HG02623 (cell line): ENCODE data around the gene TBL2.
"Not testable (repeated sequence)": the region's sequence is repeated elsewhere in the genome, so short reads cannot be mapped to it uniquely, and the experiment has no call there.

ENCODE experiments used
- ATAC-seq: cut with Tn5 transposase; IDR thresholded peaks from one replicate; pipeline ENCODE4 v1.9.1; 2021; ENCODE audit warnings: moderate library complexity; ENCODE audit not compliant: unreplicated experiment

Gene TBL2

DNA sequence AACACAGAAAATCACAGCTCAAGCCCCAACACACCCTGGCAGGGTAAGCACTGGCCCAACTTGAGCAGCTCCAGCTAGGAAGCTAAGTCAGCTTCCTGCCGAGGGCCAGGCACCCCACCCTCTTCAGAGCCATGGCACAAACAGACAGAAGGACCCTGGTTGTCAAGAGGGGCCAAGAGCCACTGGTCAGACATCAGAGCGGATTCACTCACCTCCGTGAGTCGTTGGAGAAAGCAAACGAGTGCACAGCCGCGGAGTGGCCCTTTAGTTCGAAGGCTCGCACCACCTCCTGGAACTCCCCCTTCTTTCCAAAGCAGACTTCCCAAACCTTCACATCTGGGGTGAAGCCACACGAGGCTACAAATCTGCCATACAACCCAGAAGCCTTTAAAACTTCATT, 7.4 kb downstream of the TBL2 start:
- ATAC-seq, result no peak

DNA sequence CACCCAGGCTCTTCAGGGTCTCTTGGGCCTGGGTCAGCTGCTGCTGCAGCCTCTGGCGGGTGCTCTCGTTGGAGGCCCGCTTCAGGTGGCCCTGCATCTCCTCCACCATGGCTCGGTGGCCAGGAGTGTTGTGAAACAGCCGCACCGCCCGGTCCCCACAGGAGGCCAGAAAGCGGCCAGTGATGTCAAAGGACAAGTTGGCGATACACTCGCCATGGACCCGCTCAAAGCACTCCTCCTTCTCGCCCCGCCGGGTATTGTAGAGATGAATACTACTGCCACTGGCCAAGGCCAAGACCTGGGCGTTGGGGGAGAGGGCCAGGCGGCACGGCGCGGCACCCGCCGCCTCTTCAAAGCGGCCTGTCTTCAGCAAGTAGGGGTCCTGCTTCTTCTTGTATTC, 7.9 kb downstream of the TBL2 start:
- ATAC-seq, result no peak

DNA sequence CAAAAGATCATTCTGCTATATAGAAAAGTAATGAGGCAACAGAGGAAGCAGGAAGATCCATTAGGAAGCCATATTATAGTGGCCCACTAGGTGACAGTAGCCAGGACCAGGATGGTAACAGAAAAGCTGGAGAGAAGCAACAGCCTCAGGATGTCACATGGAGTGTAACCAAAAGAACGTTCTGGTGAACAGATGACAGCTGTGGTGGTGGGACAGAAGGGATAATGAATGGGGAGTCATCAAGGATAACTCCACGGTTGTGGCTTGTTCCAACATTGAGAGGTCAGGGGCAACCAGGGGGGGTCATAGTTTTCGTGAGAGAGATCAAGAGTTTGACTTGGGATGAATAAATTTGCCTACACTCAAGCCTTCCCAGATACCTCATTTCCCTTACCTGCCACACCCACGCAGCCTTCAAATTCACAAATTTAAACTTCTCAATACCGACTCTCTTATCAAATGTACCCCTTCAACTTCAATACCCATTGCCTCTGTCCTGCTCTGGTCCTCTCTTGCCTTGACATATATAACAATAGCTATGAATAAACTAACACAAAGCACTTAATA, 9.3 kb downstream of the TBL2 start:
- no peak for ATAC-seq

DNA sequence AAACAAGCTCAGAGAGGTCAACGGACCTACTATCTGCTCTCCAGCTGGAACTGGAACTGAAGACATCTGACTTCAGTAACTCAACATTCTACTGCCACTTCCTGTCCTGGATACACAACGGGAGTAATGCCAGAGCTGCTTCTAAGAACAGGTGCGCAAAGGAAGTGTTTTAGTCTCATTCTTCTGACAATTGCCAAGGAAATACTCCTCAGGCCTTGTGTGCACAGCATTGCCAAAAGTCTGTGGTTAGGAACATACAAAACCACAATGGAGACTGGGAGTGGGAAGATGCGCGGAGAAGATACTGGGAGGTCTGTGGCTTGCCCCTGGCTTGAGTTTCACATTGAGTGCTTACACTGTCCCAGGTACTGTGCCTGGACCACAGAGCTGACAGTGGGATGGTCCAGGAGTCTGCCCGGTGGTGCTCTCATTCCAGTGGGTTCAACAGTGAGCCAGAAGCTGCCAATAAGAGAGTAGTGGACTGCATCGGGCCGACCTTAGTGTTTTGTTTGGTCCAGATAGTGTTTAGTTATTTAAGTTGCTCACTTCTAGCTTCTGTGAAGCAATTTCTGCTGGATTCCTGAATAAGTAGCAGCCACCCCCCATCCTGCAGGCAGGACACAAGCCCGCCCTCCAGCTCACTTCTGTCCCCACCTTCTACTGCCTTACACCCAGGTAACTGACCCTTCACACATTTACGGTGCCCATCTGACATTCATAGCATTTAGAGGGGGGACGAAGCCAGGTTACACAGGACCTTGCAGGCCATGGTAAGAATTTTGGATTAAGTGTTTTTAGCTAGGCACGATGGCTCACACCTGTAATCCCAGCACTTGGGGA, 10.3 kb downstream of the TBL2 start:
- no peak for ATAC-seq

DNA sequence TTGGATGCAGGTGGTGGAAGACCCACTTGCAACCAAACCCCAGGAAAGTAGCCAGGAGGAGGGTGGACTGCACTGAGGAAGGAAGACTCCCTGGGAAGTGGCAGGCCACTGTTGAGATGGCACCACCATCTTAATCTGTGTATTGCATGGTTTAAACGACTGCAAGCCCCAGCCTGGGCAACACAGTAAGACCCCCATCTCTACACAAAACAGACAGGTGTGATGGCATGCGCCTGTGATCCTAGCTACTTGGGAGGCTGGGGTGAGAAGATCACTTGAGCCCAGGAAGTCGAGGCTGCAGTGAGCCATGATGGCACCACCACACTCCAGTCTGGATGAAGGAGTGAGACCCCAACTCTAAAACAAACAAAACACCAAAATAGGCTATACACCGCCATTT, 11.2 kb downstream of the TBL2 start:
- no peak for ATAC-seq

DNA sequence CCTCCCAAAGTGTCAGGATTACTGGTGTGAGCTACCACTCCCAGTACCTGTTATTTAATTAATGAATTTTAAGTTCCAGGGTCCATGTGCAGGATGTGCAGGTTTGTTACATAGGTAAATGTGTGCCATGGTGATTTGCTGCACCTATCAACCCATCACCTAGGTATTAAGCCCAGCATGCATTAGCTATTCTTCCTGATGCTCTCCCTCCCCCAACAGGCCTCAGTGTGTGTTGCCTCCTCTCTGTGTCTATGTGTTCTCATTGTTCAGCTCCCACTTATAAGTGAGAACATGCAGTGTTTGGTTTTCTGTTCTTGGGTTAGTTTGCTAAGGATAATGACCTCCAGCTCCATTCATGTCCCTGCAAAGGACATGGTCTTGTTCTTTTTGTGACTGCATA, 11.9 kb downstream of the TBL2 start:
- ATAC-seq, result not testable (repeated sequence)

DNA sequence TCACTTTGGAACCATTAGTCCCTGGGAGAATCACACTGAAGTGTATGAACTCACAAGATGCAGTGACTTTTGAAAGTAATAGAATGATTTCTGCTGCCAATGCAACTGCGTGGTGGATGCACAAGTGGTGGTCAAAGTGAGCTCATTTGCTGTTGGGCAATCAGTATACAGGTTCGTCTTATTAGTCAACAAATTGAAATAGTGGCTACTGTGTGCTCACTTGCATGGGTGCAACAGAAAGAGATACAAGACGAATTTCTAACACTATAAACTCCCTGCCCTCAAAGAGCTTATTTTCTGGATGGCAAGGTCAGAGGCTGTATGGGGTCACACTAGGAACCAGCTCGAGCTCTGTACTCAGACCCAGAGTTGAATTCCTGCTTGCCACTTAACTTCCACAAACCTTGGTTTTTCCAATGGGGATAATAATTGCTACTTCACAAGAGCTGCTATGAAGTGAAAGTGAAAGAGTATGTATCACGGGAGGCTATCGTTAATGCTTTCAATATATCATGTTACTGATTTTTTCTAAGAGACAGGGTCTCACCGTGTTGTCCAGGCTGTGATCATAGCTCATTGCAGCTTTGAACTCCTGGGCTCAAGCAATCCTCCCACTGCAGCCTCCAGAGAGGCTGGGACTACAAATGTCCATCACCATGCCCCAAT, 12.6 kb downstream of the TBL2 start:
- no peak for ATAC-seq

DNA sequence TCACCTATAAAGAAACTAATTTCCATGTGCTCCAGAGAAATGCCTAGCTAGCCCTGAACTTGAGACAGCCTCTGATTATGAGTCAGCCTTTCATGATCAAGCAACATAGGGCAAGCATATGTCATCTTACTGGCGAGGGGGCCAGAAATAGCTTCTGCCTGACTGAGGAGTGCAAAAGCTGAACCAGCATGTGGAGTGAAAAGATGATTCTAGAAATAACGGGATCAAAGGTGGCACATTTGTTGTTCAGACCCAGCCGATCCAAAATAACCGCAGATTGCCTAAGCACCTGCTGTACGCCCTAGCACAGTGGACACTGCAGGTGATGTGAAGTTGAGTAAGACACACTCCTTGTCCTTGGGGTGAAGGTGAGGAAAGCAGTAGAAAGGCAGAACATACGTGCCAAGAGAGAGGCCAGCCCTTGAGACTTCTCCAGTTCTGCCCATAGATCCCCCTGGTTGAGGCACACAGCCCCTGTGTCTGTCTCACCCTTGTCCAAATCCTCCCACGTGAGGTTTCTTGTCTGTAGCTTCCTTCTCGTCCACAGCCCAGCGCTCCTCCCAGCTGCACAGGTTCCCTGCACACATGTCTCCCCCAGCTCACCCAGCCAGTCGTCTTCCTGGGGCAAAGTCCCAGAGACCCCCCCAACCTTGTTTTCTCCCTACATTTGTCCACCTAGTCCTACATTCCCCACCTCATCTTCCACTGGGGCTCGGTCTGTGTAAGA, 18.1 kb downstream of the TBL2 start:
- ATAC-seq, result no peak

DNA sequence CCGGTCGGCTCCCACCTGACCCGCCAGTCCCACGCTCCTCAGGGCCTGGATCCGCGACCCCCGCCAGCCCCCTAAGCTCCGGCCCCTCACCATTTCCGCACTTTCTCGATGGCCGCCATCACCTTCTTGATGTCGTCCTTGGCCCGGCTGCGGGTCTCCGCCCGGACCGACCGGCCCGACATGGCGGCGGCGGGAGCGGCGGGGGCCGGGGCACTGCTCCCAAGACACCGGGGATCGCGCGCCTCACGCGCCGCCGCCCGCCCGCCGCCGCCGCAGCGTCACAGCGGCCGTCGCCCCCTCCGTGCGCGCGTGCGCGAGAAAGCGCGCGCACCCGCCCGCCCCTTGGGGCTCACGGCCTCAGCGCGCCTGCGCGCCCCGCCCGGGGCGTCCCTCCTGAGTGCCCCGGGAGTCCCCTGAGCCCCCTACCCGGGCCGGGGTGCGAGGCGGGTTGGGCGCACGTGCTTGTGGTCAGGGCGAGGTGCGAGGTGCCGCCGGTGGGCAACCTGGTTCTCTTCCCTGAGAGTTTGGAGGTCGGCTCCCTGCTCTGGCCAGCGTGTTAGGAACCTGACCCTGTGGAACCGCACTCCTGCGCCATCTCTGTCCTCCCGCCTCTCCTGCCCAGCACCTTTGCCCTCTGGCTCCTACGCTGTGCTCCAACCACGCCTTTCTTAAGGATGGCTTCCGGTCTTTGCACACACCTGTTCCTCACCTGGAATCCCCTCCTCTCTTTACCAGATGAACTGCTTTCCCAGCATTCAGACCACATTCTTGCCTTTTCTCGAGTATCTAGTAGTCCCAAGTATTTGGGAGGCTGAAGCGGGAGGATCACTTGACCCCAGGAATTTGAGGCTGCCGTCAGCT, 20.8 kb downstream of the TBL2 start, which contains the start of gene BCL7B:
BCL7B (minus strand) TSS at position 294 of the 861 bp plus-strand sequence; CDS start at position 182, 112 bp downstream.
- ATAC-seq, result peak; percentile 55

DNA sequence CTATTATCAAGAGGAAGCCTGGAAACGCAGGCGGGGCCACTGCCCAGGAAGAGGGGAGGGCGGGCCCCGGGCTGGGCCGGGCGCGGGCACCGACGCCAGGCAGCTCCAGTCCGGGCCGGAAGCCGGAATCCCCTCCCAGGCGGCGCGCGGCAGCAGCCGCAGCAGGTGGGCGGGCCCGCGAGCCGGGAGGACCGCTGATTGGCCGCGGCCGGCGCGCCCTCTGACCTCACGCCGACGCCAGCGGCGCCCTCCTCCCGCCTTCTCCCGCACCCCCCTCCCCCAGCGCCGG, 21.3 kb downstream of the TBL2 start:
- peak; percentile 78 for ATAC-seq

DNA sequence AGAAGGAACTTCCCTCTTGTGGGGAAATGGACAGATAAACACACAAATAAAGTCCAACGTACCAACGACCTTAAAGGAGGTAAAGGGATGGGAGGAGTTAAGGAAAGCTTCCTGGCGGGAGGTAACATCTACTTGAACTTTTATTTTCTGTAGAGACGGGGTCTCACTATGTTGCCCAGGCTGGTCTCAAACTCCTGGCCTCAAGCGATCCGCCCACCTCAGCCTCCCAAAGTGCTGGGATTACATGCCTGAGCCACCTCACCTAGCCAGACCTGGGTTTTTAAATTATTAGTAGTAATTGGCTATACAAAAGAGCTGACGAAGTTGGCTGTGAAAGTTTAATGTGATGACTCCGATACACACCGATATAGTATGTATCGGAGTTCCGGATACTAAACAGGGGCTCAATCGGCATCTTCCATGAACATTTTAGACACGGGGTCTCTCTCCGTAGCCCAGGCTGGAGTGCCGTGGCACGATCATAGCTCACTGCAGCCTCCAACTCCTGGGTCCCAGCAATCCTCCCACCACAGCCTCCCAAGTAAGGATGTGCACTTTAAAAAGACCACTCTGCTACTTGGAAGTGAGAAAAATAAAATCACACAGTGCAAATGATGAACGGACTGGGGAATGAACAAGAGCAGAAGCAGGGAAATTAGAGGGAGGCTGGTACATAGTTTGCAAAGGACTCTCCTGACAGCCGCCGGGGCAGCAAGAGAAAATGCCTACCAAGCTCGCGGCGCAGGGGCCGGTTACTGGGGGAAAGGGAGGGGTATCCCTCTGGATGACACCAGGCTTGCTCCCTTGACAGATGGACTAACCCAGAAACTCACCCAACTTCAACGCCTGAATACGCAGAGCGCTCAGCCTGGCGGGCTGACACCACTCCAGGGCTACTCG, 21.9 kb downstream of the TBL2 start:
- ATAC-seq, result no peak

DNA sequence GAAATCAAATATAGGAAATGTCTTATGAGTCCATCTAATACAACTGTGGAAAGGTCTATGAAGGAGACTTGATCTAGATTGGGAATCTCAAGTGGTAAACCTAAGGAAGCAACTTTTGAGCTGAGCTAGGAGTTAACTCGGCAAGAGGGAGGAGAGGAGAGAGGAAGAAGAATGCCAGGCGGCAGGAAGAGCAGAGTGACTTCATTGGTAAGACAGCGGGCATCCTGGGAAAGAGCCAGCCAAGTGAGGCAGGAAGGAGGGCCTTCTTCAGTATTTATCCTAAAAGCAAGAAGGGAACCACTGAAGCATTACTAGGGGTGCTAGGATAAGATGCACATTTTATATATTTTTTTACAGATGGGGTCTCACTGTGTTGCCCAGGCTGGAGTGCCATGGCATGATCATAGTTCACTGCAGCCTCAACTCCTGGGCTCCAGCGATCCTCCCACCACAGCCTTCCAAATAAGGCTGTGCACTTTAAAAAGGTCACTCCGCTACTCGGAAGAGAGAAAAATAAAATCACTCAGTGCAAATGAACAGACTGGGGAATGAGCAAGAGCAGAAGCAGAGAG, 22.9 kb downstream of the TBL2 start:
- no peak for ATAC-seq

DNA sequence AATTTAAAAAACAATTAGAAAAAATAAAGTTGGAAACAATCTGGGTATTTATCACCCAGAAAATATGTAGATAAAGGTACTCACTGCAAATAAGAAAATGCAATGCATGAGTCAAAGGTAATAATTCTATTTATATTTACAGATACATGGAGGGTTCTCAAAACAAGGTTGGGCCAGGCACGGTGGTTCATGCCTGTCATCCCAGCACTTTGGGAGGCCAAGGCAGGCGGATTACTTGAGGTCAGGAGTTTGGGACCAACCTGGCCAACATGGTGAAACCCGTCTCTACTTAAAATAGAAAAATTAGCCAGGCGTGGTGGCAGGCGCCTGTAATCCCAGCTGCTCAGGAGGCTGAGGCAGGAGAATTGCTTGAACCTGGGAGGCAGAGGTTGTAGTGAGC, 28.3 kb downstream of the TBL2 start:
- ATAC-seq, result not testable (repeated sequence)

DNA sequence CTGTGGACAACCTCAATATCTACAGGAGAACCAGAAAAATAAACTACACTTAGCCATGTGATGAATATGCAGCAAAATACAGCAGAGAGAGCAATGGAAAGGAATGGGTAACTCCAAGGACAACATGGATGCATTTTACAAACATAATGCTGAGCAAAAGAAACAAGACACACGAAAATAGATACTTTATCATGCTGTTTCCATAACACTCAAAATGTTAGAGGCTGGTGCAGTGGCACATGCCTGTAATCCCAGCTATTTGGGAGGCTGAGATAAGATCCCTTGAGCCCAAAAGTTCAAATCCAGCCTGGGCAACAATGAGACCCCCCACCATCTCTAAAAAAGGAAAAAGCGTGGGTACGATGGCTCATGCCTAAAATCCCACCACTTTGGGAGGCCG, 29.2 kb downstream of the TBL2 start:
- no peak for ATAC-seq

DNA sequence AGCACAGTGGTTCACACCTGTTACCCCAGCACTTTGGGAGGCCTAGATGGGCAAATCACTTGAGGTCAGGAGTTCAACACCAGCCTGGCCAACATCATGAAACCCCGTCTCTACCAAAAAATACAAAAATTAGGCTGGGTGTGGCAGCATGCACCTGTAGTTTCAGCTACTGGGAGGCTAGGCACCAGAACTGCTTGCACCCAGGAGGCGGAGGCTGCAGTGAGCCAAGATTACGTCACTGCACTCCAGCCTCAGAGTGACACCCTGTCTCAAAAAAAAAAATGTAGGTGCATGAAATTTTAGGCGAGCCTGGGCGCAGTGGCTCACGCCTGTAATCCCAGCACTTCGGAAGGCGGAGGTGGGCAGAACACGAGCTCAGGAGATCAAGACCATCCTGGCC, 30.5 kb downstream of the TBL2 start:
- no peak for ATAC-seq

DNA sequence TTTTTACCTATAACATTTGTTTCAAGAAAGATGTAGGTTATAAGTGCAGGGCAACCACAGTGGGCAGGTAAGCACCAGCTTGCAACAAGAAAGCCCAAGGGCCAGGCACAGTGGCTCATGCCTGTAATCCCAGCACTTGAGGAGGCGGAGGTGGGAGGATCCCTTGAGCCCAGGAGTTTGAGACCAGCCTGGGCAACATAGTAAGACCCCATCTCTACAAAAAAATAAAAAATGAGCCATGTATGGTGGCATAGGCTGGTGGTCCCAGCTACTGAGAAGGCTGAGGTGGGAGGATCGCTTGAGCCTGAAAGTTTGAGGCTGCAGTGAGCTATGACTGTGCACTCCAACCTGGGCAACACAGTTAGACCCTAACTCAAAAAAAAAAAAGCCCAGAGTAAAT, 33.7 kb downstream of the TBL2 start:
- ATAC-seq, result no peak

DNA sequence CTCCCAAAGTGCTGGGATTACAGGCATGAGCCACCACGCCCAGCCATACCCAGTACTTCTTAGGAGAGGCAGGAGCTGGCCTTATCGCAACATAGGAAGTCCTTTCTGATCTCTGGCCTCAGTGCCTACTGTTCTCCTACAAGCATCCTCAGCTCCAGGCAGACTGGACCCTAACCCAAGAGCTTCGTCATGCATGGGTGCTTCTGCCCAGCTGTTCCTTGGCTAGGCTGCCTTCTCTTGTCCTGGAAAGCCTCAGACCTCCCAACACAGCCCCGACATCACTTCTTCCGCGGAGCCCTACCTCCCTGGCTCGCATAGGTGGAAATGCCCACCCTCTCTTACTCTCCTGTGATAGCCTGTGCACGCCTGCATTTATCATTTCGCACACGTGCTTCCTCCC, 36.7 kb downstream of the TBL2 start:
- no peak for ATAC-seq

DNA sequence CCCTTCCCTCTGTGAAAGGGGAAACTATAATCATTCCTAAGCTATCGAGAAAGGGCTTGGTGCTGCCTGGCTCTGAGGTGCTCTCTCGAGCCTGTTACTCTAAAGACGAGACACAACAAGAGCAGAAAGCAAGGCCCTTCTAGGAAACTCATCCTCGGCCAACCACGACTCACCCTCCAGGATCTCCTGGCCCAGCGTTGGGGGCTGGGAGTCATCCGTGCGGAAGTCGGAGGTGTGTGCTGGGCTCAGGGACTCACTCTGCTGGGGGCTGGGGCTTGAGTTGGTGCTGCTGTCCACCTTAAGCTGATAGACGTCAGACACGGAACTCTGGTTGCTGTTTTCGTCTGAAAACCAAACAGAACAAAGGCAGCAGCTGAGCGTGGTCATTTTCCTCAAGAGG, 38.7 kb downstream of the TBL2 start:
- ATAC-seq, result no peak

DNA sequence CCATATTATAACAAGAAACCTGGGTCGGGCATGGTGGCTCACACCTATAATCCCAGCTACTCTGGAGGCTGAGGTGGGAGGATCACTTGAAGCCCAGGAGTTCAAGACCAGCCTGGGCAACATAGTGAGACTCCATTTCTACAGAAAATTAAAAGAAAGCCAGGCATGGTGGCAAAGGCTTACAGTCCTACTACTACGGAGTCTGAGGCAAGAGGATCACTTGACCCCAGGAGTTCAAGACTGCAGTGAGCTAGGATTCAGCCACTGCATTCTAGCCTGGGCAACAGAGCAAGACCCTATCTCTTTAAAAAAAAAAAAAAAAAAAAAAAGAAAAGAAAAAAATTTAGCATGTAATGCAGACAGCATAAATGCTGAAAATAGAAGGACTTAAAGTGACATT, 39.9 kb downstream of the TBL2 start:
- ATAC-seq, result not testable (repeated sequence)
